Left lung (tissue), 10 donors: ENCODE data around the gene GRIN1. TPM values are rescaled to one million over a fixed set of nuclear protein-coding genes. Genes with fewer than 3 reads are reported as not detected.

Source experiments
- ATAC-seq: fragments of 200-7000 bp; cut with Tn5 transposase; one replicate; pipeline ENCODE4 v1.9.1; 2020; ENCODE audit warnings: moderate library complexity
- DNase-seq, 4 donors: peaks; one replicate each; pipeline ENCODE4 v3.0.0-alpha.2; 2013 to 2020
- H3K27ac ChIP-seq, 2 donors: fragments of 200-600 bp; sonication (generic) in 1 of 2; one replicate each; pipeline versions ENCODE4 v1.5.0 to v1.8.0; 2020 to 2021
- H3K27me3 ChIP-seq, 2 donors: fragments of 200-600 bp; sonication (generic) in 1 of 2; one replicate each; pipeline versions ENCODE4 v1.5.0 to v1.8.0; 2020 to 2021
- H3K36me3 ChIP-seq, 2 donors: fragments of 200-600 bp; sonication (generic) in 1 of 2; one replicate each; pipeline versions ENCODE4 v1.5.0 to v1.8.0; 2020 to 2021
- H3K4me1 ChIP-seq, 2 donors: fragments of 200-600 bp; one replicate each; pipeline ENCODE4 v1.8.0; 2021
- H3K4me3 ChIP-seq, 2 donors: fragments of 200-600 bp; sonication (generic) in 1 of 2; one replicate each; pipeline versions ENCODE4 v1.5.0 to v1.8.0; 2020 to 2021; ENCODE audit warnings: mild to moderate bottlenecking in 1 of 2
- H3K9me3 ChIP-seq, 2 donors: fragments of 200-600 bp; sonication (generic) in 1 of 2; one replicate each; pipeline versions ENCODE4 v1.5.0 to v1.8.0; 2020 to 2021
- CTCF ChIP-seq, 2 donors: fragments of 200-600 bp; sonication (generic) in 1 of 2; IDR thresholded peaks; one replicate each; pipeline versions ENCODE4 v1.5.0 to v1.8.0; 2021; ENCODE audit warnings: antibody characterized with exemption in 2 of 2
- intact Hi-C, 2 donors: fragments of 100-400 bp; cut with DNase I; formaldehyde crosslinking; loops; one replicate each; pipeline versions ENCODE4 v1.11.2 to v1.14.2; 2022
- polyA plus RNA-seq, 6 donors: library from polyadenylated mRNA; unstranded; fragments of 120-200 nt; gene quantifications; one replicate each; pipeline ENCODE4 v1.2.1, GENCODE V29; 2013; ENCODE audit not compliant: insufficient read length in 6 of 6
- total RNA-seq, 2 donors: library from RNA; stranded (reverse); fragmentation: NEBNext Ultra II Directional; extraction: Animal tissue kit (Norgen Biotek cat#: 25700); gene quantifications; one replicate each; pipeline ENCODE4 v1.2.1, GENCODE V29; 2021
- donor health status: DM: no; HTN: yes; CAD: no.
- donor health status: DM: no; HTN: no; CAD: no.

The GRIN1 gene
- total and polyA plus RNA-seq, 8 donors = 0.15 to 0.55 (median 0.28) TPM

GRCh38 chr9:137156567-137157375, 17.8 kb downstream of the GRIN1 start:
- TF ChIP-seq CTCF (IDR thresholded peaks at IDR 0.05) = no peak

GRCh38 chr9:137157618-137158415, 18.9 kb downstream of the GRIN1 start:
- Histone ChIP-seq H3K4me1 (peaks cover 2 to 18% of the 10 kb centered on the region in 2 donors), H3K27ac (no peak overlapping the region), H3K36me3 (no peaks in the 10 kb centered on the region), H3K9me3 (no peaks in the 10 kb centered on the region), H3K27me3 (peaks cover 45 to 86% of the 10 kb centered on the region in 2 donors), H3K4me3 (no peak overlapping the region)
- intact Hi-C loops = no loop called here
- DNase-seq (no peak), ATAC-seq (no peak)
- TF ChIP-seq CTCF (IDR thresholded peaks at IDR 0.05) = no peak

More at GRCh38 chr9:137156567-137157375, 17.8 kb downstream of the GRIN1 start:
- Histone ChIP-seq H3K27me3 (peaks cover 35 to 76% of the 10 kb centered on the region in 2 donors), H3K4me3 (no peak overlapping the region), H3K36me3 (no peaks in the 10 kb centered on the region), H3K27ac (no peak overlapping the region), H3K4me1 (peaks cover 0 to 9% of the 10 kb centered on the region in 2 donors), H3K9me3 (no peaks in the 10 kb centered on the region)
- intact Hi-C loops = no loop called here
- ATAC-seq (peak; percentile 76), DNase-seq (no peak)

GRCh38 chr9:137158625-137159024, 19.7 kb downstream of the GRIN1 start:
- Histone ChIP-seq H3K27ac (no peak overlapping the region), H3K4me1 (peaks cover 6 to 26% of the 10 kb centered on the region in 2 donors), H3K27me3 (peaks cover 54 to 94% of the 10 kb centered on the region in 2 donors), H3K9me3 (no peaks in the 10 kb centered on the region), H3K4me3 (no peak overlapping the region), H3K36me3 (no peaks in the 10 kb centered on the region)
- DNase-seq (no peak), ATAC-seq (no peak)
- no peak for TF ChIP-seq CTCF (IDR thresholded peaks at IDR 0.05)
- intact Hi-C loops = no loop called here

GRCh38 chr9:137159105-137160053, 20.4 kb downstream of the GRIN1 start:
- DNase-seq = no peak
- no peak overlapping the region for H3K27ac ChIP-seq
- intact Hi-C loops = no loop called here
- no peak for TF ChIP-seq CTCF (IDR thresholded peaks at IDR 0.05)
- peaks cover 6 to 26% of the 10 kb centered on the region in 2 donors for H3K4me1 ChIP-seq
- no peak overlapping the region for H3K4me3 ChIP-seq
- no peaks in the 10 kb centered on the region for H3K36me3 ChIP-seq
- H3K9me3 ChIP-seq = no peaks in the 10 kb centered on the region
- H3K27me3 ChIP-seq = peaks cover 61 to 100% of the 10 kb centered on the region in 2 donors
- no peak for ATAC-seq
